Endodermal cell (in vitro differentiated cells): ENCODE results near the gene PDLIM5. TPM values are rescaled to one million over a fixed set of nuclear protein-coding genes. Genes with fewer than 3 reads are reported as not detected.

Experiments
- DNase-seq: peaks from one replicate; pipeline ENCODE4 v3.0.0-alpha.2; 2017
- H3K27ac ChIP-seq: 2 replicates; pipeline ENCODE4 v1.5.1; 2013; ENCODE audit warnings: mild to moderate bottlenecking, low read depth, low read length, moderate library complexity
- H3K27me3 ChIP-seq: 2 replicates; pipeline ENCODE4 v1.6.1; 2013; ENCODE audit warnings: mild to moderate bottlenecking, low read length, moderate library complexity; ENCODE audit not compliant: insufficient read depth, control insufficient read depth, poor library complexity, severe bottlenecking
- H3K36me3 ChIP-seq: 2 replicates; pipeline ENCODE4 v1.7.0; 2013; ENCODE audit warnings: mild to moderate bottlenecking, low read length, moderate library complexity; ENCODE audit not compliant: control insufficient read depth, insufficient read depth
- H3K4me1 ChIP-seq: one replicate; pipeline ENCODE4 v1.7.0; 2013; ENCODE audit warnings: low read length; ENCODE audit not compliant: control insufficient read depth, insufficient read depth
- H3K4me3 ChIP-seq: 2 replicates; pipeline ENCODE4 v1.5.1; 2013; ENCODE audit warnings: mild to moderate bottlenecking, low read length, moderate library complexity
- H3K9ac ChIP-seq: 2 replicates; pipeline ENCODE4 v1.6.1; 2013; ENCODE audit warnings: mild to moderate bottlenecking, low read length, moderate library complexity; ENCODE audit not compliant: poor library complexity, severe bottlenecking; ENCODE audit errors: extremely low read depth
- H3K9me3 ChIP-seq: 2 replicates; pipeline ENCODE4 v1.6.1; 2013; ENCODE audit warnings: mild to moderate bottlenecking, low read length, moderate library complexity; ENCODE audit not compliant: control insufficient read depth
- H3K27ac Mint-ChIP-seq: 2 replicates; pipeline ENCODE4 v1.8.0; 2020; ENCODE audit warnings: mixed read lengths
- H3K27me3 Mint-ChIP-seq: 2 replicates; pipeline ENCODE4 v1.8.0; 2021; ENCODE audit warnings: mild to moderate bottlenecking, mixed read lengths; ENCODE audit not compliant: insufficient read depth
- H3K36me3 Mint-ChIP-seq: 2 replicates; pipeline ENCODE4 v1.8.0; 2020; ENCODE audit warnings: low read depth, mixed read lengths
- H3K4me1 Mint-ChIP-seq: 2 replicates; pipeline ENCODE4 v1.8.0; 2020; ENCODE audit warnings: mixed read lengths
- H3K4me3 Mint-ChIP-seq: 2 replicates; pipeline ENCODE4 v1.8.0; 2020; ENCODE audit warnings: mild to moderate bottlenecking, moderate library complexity, mixed read lengths
- H3K9me3 Mint-ChIP-seq: 2 replicates; pipeline ENCODE4 v1.8.0; 2020; ENCODE audit warnings: mild to moderate bottlenecking, mixed read lengths
- CTCF ChIP-seq: fragments of 200-600 bp; sonication (generic); conservative IDR thresholded peaks from 2 replicates; pipeline ENCODE4 v1.5.0; 2021; ENCODE audit warnings: antibody characterized with exemption, mild to moderate bottlenecking
- WGBS, 2 experiments: methylation state at CpG; one replicate each; pipeline versions ENCODE4 v1.1.5 to v1.1.7; 2013; ENCODE audit warnings: missing lambda C conversion rate in 2 of 2, mixed read lengths in 1 of 2; ENCODE audit not compliant: insufficient coverage in 1 of 2, insufficient read length in 1 of 2; 5-methylcytosine and 5-hydroxymethylcytosine counted together
- total RNA-seq, 2 donors: library from RNA; stranded (reverse); fragmentation: NEBNext Ultra II Directional in 1 of 2; extraction: Animal tissue kit (Norgen Biotek cat#: 25700) in 1 of 2; gene quantifications; 2 replicates in 1 of 2; 3 replicates in 1 of 2; pipeline ENCODE4 v1.2.1, GENCODE V29; 2021

Gene PDLIM5
- total RNA-seq, 2 donors from 2014 or later = 91.0 to 149 TPM

GRCh38 chr4:94653095-94653649 lies 201.4 kb downstream of the PDLIM5 start:
- Histone ChIP-seq H3K4me1 (no peaks in the 10 kb centered on the region), H3K27me3 (no peaks in the 10 kb centered on the region), H3K9ac (no peak overlapping the region), H3K9me3 (no peaks in the 10 kb centered on the region), H3K4me3 (no peak overlapping the region), H3K27ac (no peak overlapping the region), H3K36me3 (peaks cover 54% of the 10 kb centered on the region)
- H3K4me1 Mint-ChIP-seq = peaks cover 7% of the 10 kb centered on the region
- H3K4me3 Mint-ChIP-seq = no peak overlapping the region
- H3K27ac Mint-ChIP-seq = no peak overlapping the region
- TF ChIP-seq CTCF = no peak
- DNase-seq = no peak
- H3K9me3 Mint-ChIP-seq = no peaks in the 10 kb centered on the region
- peaks cover 26% of the 10 kb centered on the region for H3K36me3 Mint-ChIP-seq
- no peaks in the 10 kb centered on the region for H3K27me3 Mint-ChIP-seq
- 96 to 100% methylated on average over 1 to 3 of the region's 3 CpGs for WGBS, 2 experiments

GRCh38 chr4:94653984-94654609 lies 202.4 kb downstream of the PDLIM5 start:
- Mint-ChIP-seq H3K27ac (no peak overlapping the region), H3K4me3 (no peak overlapping the region), H3K27me3 (no peaks in the 10 kb centered on the region), H3K4me1 (peaks cover 7% of the 10 kb centered on the region), H3K9me3 (no peaks in the 10 kb centered on the region), H3K36me3 (peaks cover 28% of the 10 kb centered on the region)
- H3K9me3 ChIP-seq = no peaks in the 10 kb centered on the region
- H3K9ac ChIP-seq = no peak overlapping the region
- no peaks in the 10 kb centered on the region for H3K27me3 ChIP-seq
- TF ChIP-seq CTCF = no peak
- peaks cover 56% of the 10 kb centered on the region for H3K36me3 ChIP-seq
- no peak overlapping the region for H3K4me3 ChIP-seq
- no peak overlapping the region for H3K27ac ChIP-seq
- no peak for DNase-seq
- H3K4me1 ChIP-seq = no peaks in the 10 kb centered on the region
- WGBS, 2 experiments = 97% methylated on average over 3 of the region's 3 CpGs; no CpG with 5 or more reads in 1 of the 2 experiments

- Histone ChIP-seq H3K4me1 (no peaks in the 10 kb centered on the region), H3K9ac (no peak overlapping the region), H3K9me3 (no peaks in the 10 kb centered on the region), H3K4me3 (no peak overlapping the region), H3K27me3 (no peaks in the 10 kb centered on the region), H3K36me3 (peaks cover 59% of the 10 kb centered on the region), H3K27ac (no peak overlapping the region)
- Mint-ChIP-seq H3K36me3 (peaks cover 31% of the 10 kb centered on the region), H3K9me3 (no peaks in the 10 kb centered on the region), H3K4me3 (no peak overlapping the region), H3K4me1 (peaks cover 7% of the 10 kb centered on the region), H3K27me3 (no peaks in the 10 kb centered on the region), H3K27ac (peak overlapping the region; percentile 2)
- 87% methylated on average over 2 of the region's 3 CpGs; no CpG with 5 or more reads in 1 of the 2 experiments for WGBS, 2 experiments
- no peak for DNase-seq
- TF ChIP-seq CTCF = no peak
Measured at GRCh38 chr4:94654714-94655113, 203.0 kb downstream of the PDLIM5 start.
